Measurements from ENCODE around the gene WDR44. TPM values are rescaled to one million over a fixed set of nuclear protein-coding genes. Genes with fewer than 3 reads are reported as not detected.
"Not testable (repeated sequence)": the region's sequence is repeated elsewhere in the genome, so short reads cannot be mapped to it uniquely, and the experiment has no call there.

The WDR44 gene
- total and polyA plus RNA-seq, 10 of the 15 experiments (the other 5 are each of a cell fraction or from before 2014, with no cell fraction given) = 3.4 to 14.0 (median 11.6) TPM

- H3K36me3 ChIP-seq (ENCODE audit: control insufficient read depth in 2 of 2, insufficient read depth in 2 of 2, low read length in 1 of 2); H3K4me2 ChIP-seq (ENCODE audit: control insufficient read depth, insufficient read depth); H3K27me3 ChIP-seq (replicated peaks in 1 of 2; ENCODE audit: control insufficient read depth in 2 of 2, insufficient read depth in 2 of 2, low read length in 1 of 2); H3K4me1 ChIP-seq (ENCODE audit: control insufficient read depth, insufficient read depth, low read length); BruUV-seq (replicated peaks); H3K9me3 ChIP-seq (replicated peaks; ENCODE audit: control insufficient read depth, insufficient read depth, low read length); in situ Hi-C loops (cut with MboI); H4K20me1 ChIP-seq (ENCODE audit: control insufficient read depth, insufficient read depth); H2AFZ ChIP-seq (ENCODE audit: control insufficient read depth, low read depth, low read length); POLR2A ChIA-PET; ATAC-seq; H3K9ac ChIP-seq (ENCODE audit: control insufficient read depth, insufficient read depth, low read length); H3K79me2 ChIP-seq (ENCODE audit: control insufficient read depth, insufficient read depth, low read length); H3K27ac ChIP-seq (ENCODE audit: control insufficient read depth, insufficient read depth); RAD21 ChIA-PET (ENCODE audit: unreplicated experiment); H3K4me3 ChIP-seq; CTCF ChIA-PET; FAIRE-seq; intact Hi-C loops (cut with micrococcal nuclease; ENCODE audit: unreplicated experiment); DNase-seq (ENCODE audit: low read depth, low spot score): not testable (repeated sequence)
- WGBS (ENCODE audit: insufficient coverage, insufficient replicate concordance, low lambda C conversion rate, missing lambda C conversion rate) = 45% methylated on average over 2 of the region's 2 CpGs
- SMC1A ChIA-PET (ENCODE audit: uncharacterized antibody, unreplicated experiment) = interaction anchor here (1.2 kb wide), 1 partner anchor 14 kb away, joined by 3 read pairs; no protein-coding TSS in a partner anchor
Observed at GRCh38 chrX:118305827-118306226, 40.1 kb upstream of the WDR44 start.

GRCh38 chrX:118315529-118315928 lies 30.4 kb upstream of the WDR44 start:
- intact Hi-C loops (cut with micrococcal nuclease; ENCODE audit: unreplicated experiment) = no loop called here
- in situ Hi-C loops (cut with MboI) = no loop called here
- CTCF ChIA-PET = no interaction called here
- no TSS peak for BruUV-seq (replicated peaks)
- no peak for DNase-seq (ENCODE audit: low read depth, low spot score)
- Histone ChIP-seq H3K27ac (ENCODE audit: control insufficient read depth, insufficient read depth) (no peak overlapping the region), H4K20me1 (ENCODE audit: control insufficient read depth, insufficient read depth) (no peaks in the 10 kb centered on the region), H2AFZ (ENCODE audit: control insufficient read depth, low read depth, low read length) (no peak overlapping the region), H3K4me1 (ENCODE audit: control insufficient read depth, insufficient read depth, low read length) (no peaks in the 10 kb centered on the region), H3K36me3 (ENCODE audit: control insufficient read depth in 2 of 2, insufficient read depth in 2 of 2, low read length in 1 of 2) (no peaks in the 10 kb centered on the region), H3K4me2 (ENCODE audit: control insufficient read depth, insufficient read depth) (no peak overlapping the region), H3K9me3 (replicated peaks; ENCODE audit: control insufficient read depth, insufficient read depth, low read length) (no peaks in the 10 kb centered on the region), H3K4me3 (no peak overlapping the region), H3K27me3 (replicated peaks in 1 of 2; ENCODE audit: control insufficient read depth in 2 of 2, insufficient read depth in 2 of 2, low read length in 1 of 2) (no peaks in the 10 kb centered on the region), H3K9ac (ENCODE audit: control insufficient read depth, insufficient read depth, low read length) (no peak overlapping the region), H3K79me2 (ENCODE audit: control insufficient read depth, insufficient read depth, low read length) (no peaks in the 10 kb centered on the region)
- ATAC-seq = no peak
- FAIRE-seq = no peak
- SMC1A ChIA-PET (ENCODE audit: uncharacterized antibody, unreplicated experiment) = no interaction called here
- TF ChIP-seq ZBTB40 (IDR thresholded peaks at IDR 0.05; ENCODE audit: borderline replicate concordance) = no peak
- RAD21 ChIA-PET (ENCODE audit: unreplicated experiment) = no interaction called here
- POLR2A ChIA-PET = interaction anchor here (0.7 kb wide), 1 partner anchor 389 kb away, joined by 3 read pairs; no protein-coding TSS in a partner anchor
- WGBS (ENCODE audit: insufficient coverage, insufficient replicate concordance, low lambda C conversion rate, missing lambda C conversion rate) = 61% methylated on average over 2 of the region's 2 CpGs

Measured in GM12878 (cell line).